Measurements from ENCODE around the gene SCGB3A1.

DNA sequence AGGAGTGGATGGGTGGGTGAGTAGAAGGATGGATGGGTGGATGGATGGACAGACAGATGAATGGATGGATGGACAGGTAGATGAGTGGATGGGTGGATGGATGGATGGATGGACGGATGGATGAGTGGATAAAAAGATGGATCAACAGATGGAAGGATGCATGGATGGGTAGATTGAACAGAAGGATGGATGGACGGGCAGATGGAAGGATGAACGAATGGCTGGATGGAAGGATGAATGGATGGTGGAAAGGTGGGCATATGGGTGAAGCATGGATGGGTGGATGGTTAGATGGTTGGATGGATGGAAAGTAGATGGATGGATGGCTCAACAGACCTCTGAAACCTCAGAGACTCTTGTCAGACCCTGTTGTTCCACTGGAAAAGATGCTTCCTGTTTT is 48.0 kb upstream of the SCGB3A1 start:
- TF ChIP-seq EZH2phosphoT487 (IDR thresholded peaks at IDR 0.05; ENCODE audit: borderline replicate concordance, low read length) (no peak), EZH2 (IDR thresholded peaks at IDR 0.05; ENCODE audit: low read length, unreplicated experiment) (no peak), CTCF (conservative IDR thresholded peaks at IDR 0.05; ENCODE audit: low read depth, low read length) (no peak)
